Colonic mucosa (tissue), 4 donors: ENCODE measurements around the gene MT1G. TPM values are rescaled to one million over a fixed set of nuclear protein-coding genes. Genes with fewer than 3 reads are reported as not detected.

Experiments used
- DNase-seq: peaks from one replicate; pipeline ENCODE4 v3.0.0-alpha.2; 2020
- H3K27ac ChIP-seq: fragments of 200-600 bp; one replicate; pipeline ENCODE4 v1.8.0; 2021
- H3K27me3 ChIP-seq: fragments of 200-600 bp; one replicate; pipeline ENCODE4 v1.8.0; 2021
- H3K36me3 ChIP-seq: fragments of 200-600 bp; one replicate; pipeline ENCODE4 v1.8.0; 2021
- H3K4me1 ChIP-seq: fragments of 200-600 bp; one replicate; pipeline ENCODE4 v1.8.0; 2021; ENCODE audit warnings: mild to moderate bottlenecking
- H3K4me3 ChIP-seq: fragments of 200-600 bp; one replicate; pipeline ENCODE4 v1.8.0; 2021
- H3K9ac ChIP-seq, 2 donors: one replicate each; pipeline ENCODE4 v1.7.0; 2013; ENCODE audit warnings: control low read depth in 2 of 2, low read depth in 2 of 2, low read length in 2 of 2
- H3K9me3 ChIP-seq: fragments of 200-600 bp; one replicate; pipeline ENCODE4 v1.8.0; 2021
- CTCF ChIP-seq: fragments of 200-600 bp; IDR thresholded peaks from one replicate; pipeline ENCODE4 v1.8.0; 2022; ENCODE audit warnings: antibody characterized with exemption, mild to moderate bottlenecking
- intact Hi-C: fragments of 100-400 bp; cut with DNase I; formaldehyde crosslinking; loops from one replicate; pipeline ENCODE4 v1.14.1; 2022
- total RNA-seq, 2 donors: library from RNA; stranded (reverse); fragmentation: NEBNext Ultra II Directional in 1 of 2; extraction: Animal tissue kit (Norgen Biotek cat#: 25700) in 1 of 2; gene quantifications; one replicate each; pipeline ENCODE4 v1.2.1, GENCODE V29; 2021
- donor health status: healthy.
- donor health status: DM: no; HTN: no; CAD: no.
- donor health status: DM: no; HTN: no; CAD: no.

Gene MT1G
- total RNA-seq, 2 donors from 2014 or later, result 243 to 995 TPM

GRCh38 chr16:56630134-56630533, 37.7 kb downstream of the MT1G start:
- no peak overlapping the region for H3K9ac ChIP-seq
- intact Hi-C loops, result no loop called here
- no peak overlapping the region for H3K4me3 ChIP-seq
- H3K9me3 ChIP-seq, result no peaks in the 10 kb centered on the region
- no peaks in the 10 kb centered on the region for H3K4me1 ChIP-seq
- no peak for TF ChIP-seq CTCF
- no peak for DNase-seq
- H3K27ac ChIP-seq, result no peak overlapping the region
- H3K27me3 ChIP-seq, result peaks cover 6% of the 10 kb centered on the region
- no peaks in the 10 kb centered on the region for H3K36me3 ChIP-seq

GRCh38 chr16:56629531-56629930, 38.3 kb downstream of the MT1G start:
- DNase-seq, result no peak
- intact Hi-C loops, result no loop called here
- H3K27me3 ChIP-seq, result peaks cover under 1% of the 10 kb centered on the region
- H3K9ac ChIP-seq, result no peak overlapping the region
- no peaks in the 10 kb centered on the region for H3K9me3 ChIP-seq
- no peak for TF ChIP-seq CTCF
- H3K27ac ChIP-seq, result no peak overlapping the region
- no peaks in the 10 kb centered on the region for H3K36me3 ChIP-seq
- H3K4me1 ChIP-seq, result peaks cover 3% of the 10 kb centered on the region
- H3K4me3 ChIP-seq, result no peak overlapping the region

GRCh38 chr16:56628486-56629350, 39.1 kb downstream of the MT1G start:
- Histone ChIP-seq H3K9ac (no peak overlapping the region), H3K27ac (no peak overlapping the region), H3K9me3 (no peaks in the 10 kb centered on the region), H3K27me3 (no peaks in the 10 kb centered on the region), H3K4me1 (peaks cover 3% of the 10 kb centered on the region), H3K4me3 (no peak overlapping the region), H3K36me3 (no peaks in the 10 kb centered on the region)
- intact Hi-C loops, result no loop called here
- DNase-seq, result no peak
- no peak for TF ChIP-seq CTCF

GRCh38 chr16:56626685-56627084, 41.2 kb downstream of the MT1G start:
- DNase-seq, result no peak
- no peak for TF ChIP-seq CTCF
- Histone ChIP-seq H3K4me3 (peak overlapping the region; percentile 79), H3K36me3 (no peaks in the 10 kb centered on the region), H3K9ac (peak overlapping the region in 1 of 2 donors; percentile 100), H3K4me1 (peaks cover 3% of the 10 kb centered on the region), H3K27ac (peak overlapping the region; percentile 86), H3K9me3 (no peaks in the 10 kb centered on the region), H3K27me3 (no peaks in the 10 kb centered on the region)
- intact Hi-C loops, result no loop called here

- peak; percentile 66 for DNase-seq
- Histone ChIP-seq H3K9ac (peak overlapping the region; percentile 89 to 100), H3K27ac (peak overlapping the region; percentile 86), H3K36me3 (no peaks in the 10 kb centered on the region), H3K27me3 (no peaks in the 10 kb centered on the region), H3K4me3 (peak overlapping the region; percentile 79), H3K9me3 (no peaks in the 10 kb centered on the region), H3K4me1 (peaks cover 3% of the 10 kb centered on the region)
- TF ChIP-seq CTCF, result no peak
- intact Hi-C loops, result no loop called here
Observed at GRCh38 chr16:56625943-56626654, 41.8 kb downstream of the MT1G start.
